Right forelimb (tissue), 1 donor: ENCODE data around the gene ZNF396.

Experiments
- DNase-seq: peaks from one replicate; pipeline ENCODE4 v3.0.0-alpha.2; 2018

Gene ZNF396

DNA sequence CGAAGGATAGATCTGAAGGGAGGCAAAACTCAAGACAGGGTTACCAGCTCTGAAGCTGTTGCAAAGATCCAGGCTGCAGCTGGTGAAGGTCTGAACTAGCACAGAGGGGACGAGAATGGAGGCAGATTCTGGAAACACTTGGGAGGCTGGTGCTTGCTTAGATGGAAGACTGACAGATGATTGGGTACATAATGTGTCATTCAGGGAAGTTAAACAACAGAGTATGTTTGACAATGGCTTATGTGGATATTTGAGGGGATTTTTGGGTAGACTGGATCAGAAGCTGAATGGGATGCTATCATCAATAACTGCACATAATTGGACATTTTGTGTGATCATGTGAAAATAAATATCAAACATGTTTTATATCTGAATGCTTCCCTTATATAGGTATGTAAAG is 2.3 kb upstream of the ZNF396 start:
- no peak for DNase-seq

DNA sequence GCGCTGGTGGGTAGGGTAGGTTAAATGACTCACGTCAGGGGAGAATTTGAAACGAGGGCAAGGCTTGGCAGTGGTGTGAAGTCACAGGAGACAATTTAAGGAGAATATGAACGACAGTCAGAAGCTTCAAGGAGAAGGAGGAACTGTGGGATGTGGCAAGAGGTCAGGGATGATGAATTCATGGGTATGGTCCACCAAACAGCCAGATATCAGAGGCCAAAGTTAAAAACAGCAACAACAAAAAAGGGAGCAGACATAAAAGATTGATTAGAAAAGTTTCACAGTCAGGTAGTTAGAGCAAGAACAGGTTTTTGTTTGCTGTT is 1.4 kb upstream of the ZNF396 start:
- no peak for DNase-seq

DNA sequence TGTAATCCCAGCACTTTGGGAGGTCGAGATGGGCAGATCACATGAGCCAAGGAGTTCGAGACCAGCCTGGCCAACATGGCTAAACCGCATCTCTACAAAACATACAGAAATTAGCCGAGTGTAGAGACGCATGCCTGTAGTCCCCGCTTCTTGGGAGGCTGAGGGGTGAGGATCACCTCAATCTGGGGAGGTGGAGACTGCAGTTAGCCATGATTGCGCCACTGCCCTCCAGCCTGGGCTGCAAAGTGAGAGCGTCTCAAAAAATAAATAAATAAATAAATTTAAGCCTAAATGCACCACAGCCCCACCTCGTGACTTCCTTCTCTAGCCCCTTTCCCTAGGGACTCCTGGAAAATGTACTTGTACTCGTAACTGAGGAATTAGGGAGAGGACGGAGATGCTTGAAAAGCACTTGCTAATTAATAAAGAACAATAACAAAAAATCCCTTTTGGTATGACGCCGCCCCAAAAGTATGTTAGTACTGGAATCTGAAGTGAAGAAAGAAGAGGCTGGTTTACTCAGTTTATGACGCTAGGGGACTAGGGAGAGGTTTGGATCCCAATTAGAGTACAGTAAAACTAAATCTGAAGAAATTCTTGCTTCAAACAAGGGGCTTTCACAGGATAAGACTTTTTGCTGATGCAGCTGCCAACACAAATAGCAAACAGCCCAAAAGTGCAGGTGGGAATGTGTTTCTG is 887 bp upstream of the ZNF396 start:
- DNase-seq = no peak

- DNase-seq = no peak
These were observed 770 bp downstream of the ZNF396 start for GRCh38 chr18:35376393-35376741.

- no peak for DNase-seq
These were observed 2.4 kb downstream of the ZNF396 start for GRCh38 chr18:35374708-35375107.

DNA sequence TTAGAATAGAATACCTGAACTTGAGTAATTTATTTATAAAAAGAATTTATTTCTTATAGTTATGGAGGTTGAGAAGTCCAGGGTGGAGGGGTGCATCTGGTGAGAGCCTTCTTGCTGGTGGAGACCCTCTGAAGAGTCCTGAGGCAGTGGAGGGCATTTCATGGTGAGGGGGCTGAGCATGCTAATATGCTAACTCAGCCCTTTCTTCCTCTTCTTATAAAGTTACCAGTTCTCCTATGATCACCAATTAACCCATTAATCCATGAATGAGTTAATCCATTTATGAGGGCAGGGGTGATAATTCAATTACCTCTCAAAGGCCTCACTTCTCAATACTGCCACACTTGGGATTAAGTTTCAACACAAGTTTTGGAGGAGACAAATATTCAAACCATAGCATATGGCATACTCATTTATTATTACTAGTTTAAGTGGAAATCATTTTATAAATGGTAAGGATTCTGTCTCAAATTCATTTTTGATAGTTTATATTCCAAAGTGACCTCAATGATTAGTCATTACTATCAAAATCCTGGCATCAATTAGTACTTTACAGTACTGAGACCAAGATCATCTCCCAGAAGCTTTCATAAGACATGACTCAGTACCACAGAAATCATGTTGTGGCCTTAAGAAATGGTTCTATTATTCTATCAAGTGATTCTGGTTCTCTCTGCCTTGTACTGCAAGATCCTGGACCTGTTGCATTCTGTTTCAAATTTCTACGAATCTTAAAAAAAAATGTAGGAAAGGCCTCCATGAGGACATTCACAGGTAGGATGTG is 5.5 kb downstream of the ZNF396 start:
- DNase-seq = no peak

DNA sequence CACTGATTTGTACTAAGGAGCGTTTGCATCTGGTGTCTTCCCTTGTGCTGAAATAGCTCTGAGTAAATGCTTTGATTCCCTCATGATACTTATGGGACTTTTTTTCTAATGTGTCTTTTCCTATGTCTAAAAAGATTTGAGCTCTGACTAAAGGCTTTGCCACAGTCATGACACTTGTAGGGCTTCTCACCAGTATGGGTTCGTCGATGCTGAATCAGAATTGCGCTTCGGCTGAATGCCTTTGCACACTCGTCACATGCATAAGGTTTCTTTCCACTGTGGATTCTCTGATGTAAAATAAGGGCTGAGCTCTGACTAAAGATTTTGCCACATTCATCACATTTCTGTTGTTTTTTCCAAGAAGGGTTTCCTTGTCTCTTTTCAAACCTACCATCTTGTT is 8.0 kb downstream of the ZNF396 start:
- no peak for DNase-seq

DNA sequence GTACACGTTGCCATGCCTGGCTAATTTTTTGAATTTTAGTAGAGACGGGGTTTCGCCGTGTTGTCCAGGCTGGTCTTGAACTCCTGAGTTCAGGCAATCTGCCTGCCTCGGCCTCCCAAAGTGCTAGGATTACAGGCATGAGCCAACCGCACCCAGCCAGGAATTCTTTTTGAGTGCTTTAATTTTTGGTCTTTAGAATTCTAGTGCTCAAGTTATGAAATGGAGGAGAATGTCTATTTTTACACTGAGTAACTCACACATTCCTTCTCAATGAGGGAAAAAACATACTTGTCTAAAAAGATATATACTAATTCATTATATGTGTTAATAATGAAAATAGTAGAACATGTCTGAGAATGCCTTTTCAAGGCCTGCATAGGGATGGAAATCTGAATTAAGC is 8.5 kb downstream of the ZNF396 start:
- DNase-seq = no peak

DNA sequence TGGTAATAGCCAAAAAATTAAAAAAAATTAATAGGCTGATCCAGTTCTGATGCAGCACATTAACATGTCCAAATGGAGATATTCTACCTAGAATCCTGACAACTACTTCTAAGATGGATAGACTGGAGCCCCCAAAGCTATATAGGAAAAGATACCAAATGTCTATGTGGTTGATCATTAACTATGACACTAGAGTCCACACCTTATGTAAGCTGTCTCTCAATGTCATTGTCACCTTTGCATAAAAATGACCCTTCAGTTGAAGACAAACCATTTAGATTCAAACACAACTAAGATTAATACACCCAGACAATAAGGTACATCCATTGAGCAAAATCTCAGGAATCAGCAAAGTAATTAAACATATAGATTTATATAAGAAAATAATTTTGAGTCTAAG is 14.6 kb downstream of the ZNF396 start:
- no peak for DNase-seq

DNA sequence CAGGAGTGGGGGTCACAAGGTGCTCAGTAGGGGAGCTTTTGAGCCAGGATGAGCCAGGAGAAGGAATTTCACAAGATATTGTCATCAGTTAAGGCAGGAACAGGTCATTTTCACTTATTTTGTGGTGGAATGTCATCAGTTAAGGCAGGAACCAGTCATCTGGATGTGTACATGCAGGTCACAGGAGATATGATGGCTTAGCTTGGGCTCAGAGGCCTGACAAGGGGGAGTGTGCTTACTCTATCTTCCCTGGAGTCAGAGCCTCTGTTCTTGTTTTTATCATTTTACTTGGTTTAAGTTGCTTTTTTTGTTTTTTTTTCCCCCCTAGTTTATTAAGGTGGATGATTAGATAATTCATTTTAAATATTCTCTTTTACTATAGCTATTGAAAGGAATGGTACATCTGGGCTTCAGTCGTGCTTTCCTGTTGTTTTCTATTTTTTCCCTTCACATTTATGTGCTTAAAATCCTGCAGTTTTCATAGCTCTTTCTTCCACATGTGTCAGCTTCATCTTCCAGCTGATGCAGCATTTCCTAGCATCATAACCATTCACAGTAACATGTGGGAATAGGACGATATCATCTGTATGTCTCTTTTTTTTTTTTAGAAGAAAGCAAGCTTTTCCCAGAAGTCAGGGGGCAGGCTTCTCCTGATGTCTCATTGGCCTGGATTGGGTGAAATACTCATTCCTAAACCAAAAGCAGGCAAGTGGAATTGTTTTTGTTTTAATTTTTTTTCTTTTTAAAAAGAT is 15.4 kb downstream of the ZNF396 start:
- DNase-seq = no peak

DNA sequence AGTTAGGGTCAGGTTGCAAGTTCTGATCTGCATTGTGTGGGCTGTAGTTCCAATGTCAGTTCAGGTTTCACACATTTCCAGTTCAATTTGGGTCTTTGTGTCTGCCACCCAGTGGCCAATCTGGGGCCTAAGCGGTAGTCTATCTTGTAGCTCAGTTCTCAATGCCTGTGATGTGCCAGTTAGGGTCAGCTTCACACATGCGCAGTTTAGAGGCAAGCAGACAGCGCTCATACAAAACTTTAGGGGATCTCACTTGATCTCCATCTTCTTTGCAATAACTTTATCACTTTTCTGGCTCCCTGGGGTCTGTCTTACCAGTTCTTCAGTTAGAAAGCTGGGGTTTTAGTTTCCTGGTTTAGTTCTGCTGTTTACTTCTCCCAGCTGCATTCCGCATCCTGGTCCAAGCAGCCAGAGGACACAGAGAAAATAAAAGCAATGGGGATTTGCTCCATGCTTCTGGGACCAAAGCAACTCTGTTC is 22.0 kb downstream of the ZNF396 start:
- peak; percentile 68 for DNase-seq

GRCh38 chr18:35352778-35353177 is 24.4 kb downstream of the ZNF396 start:
- DNase-seq = no peak

DNA sequence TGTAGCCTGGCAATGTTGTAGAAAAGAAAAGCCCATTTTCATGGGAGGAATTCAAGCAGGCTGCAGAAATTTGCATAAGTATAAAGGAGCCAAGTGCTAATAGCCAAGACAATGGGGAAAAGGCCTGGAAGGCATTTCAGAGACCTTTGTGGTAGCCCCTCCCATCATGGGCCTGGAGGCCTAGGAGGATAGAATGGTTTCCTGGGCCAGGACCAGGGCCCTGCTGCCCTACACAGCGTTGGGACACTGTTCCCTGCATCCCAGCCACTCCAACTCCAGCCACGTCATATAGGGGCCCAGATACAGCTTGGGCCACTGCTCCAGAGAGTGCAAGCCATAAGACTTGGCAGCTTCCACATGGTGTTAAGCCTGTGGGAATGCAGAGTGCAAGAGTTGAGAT is 24.9 kb downstream of the ZNF396 start:
- DNase-seq = no peak

- no peak for DNase-seq
These were observed 29.1 kb downstream of the ZNF396 start for GRCh38 chr18:35348001-35348400.

DNA sequence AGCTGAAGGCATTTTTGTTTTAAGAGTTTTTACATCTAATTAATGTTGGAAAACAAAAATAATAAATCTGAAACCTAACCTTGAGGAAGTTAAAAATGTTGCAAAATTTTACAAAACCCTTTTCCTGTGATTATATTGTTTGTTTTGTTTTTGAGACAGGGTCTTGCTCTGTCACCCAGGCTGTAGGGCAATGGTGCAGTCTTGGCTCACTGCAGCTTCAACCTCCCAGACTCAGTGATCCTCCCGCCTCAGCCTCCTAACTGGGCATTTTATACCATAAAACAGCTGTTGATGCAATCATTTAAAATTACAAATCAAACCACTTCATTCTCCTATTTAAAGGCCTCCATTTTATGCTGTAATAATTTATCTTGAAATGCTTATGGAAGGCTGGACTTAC is 31.2 kb downstream of the ZNF396 start:
- no peak for DNase-seq

- DNase-seq = peak; percentile 47
These were observed 31.6 kb downstream of the ZNF396 start for GRCh38 chr18:35345460-35345921.

- no peak for DNase-seq
These were observed 32.2 kb downstream of the ZNF396 start for GRCh38 chr18:35344736-35345459.

DNA sequence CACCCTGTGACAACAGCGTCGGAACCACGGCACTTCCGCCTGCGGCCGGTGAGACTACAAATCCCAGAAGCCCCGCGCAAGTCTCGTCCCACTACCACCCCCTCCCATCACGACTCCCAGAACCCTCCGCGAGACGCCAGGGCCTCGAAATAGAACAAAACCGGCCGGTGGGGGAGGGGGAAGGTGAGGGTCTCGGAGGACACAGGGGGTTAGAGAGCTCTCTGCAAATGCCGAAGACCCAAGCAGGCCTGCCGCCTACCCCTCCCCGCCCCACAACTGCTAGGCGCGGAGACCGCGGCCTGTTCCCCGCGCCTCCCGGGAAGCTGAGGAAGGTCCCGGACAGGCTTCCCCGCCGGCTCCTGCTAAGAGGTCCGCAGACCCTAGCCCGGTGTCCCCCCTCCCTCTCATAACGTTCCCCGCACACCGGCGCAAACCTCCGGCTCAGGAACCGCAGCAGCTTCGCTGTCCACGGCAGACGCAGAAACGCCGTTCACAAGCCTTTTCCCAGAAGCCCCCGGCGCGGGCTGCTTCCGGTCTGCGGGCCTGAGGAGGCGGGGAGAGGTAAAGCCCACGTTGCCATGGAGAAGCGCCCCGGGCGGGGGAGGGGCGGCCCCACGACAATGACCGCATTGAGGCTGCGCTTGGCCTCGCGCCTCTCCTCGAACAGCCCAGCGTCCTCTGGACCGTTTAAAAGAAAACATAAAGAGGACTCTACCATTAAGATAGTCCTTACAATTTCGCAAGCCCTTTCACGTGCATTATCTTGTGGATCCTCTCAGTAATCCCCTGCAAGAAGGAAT is 33.0 kb downstream of the ZNF396 start, which contains the start of gene ZNF24:
Gene ZNF24 (minus strand): TSS at position 485 of the 800 bp plus-strand sequence. CDS start 3,770 bp downstream, outside the sequence.
- peak; percentile 97 for DNase-seq

DNA sequence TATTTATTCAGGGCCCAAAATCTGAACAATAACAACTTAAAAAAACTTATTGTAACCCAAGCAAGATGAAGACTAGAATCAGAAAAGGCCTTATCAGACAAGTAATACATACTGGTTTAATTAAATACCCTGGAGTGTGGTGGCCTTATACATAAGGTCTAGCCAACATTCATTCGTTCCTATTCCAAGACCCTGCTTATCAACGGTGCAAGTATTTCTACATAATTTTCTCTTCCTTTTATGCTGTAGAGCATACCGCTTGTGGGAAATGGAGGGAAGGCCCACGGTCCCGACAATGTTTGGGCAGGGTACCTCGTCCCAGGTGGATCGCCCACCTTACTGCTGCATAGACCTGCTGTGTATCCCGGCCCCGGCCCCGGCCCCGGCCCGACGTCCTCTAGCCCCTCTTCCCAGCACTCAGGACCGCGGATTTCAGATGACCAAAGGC is 33.6 kb downstream of the ZNF396 start:
- DNase-seq = no peak

GRCh38 chr18:35337286-35337685 is 39.9 kb downstream of the ZNF396 start:
- DNase-seq = no peak

DNA sequence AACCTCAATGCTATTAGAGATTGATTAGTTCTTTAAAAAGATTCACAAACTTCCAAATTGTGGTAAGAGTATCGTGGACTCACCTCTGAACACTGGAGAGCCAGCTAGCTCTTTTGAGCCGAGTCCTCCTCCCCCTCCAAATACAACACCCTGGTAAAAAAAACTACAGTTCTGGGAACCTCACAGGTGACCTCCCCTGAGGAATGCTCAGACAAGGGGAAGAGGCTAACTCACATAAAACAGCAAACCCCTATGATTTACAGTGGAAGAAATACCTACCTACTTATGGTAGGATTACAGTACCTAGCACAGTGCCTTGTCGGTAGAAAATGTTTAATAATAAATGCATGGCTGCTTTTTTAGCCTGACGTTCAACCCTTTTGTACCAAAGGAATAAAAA is 41.3 kb downstream of the ZNF396 start:
- no peak for DNase-seq

GRCh38 chr18:35334821-35335220 is 42.3 kb downstream of the ZNF396 start:
- DNase-seq = no peak
